Aorta (tissue), 5 donors: ENCODE measurements around the gene MRGPRF. TPM values are rescaled to one million over a fixed set of nuclear protein-coding genes. Genes with fewer than 3 reads are reported as not detected.

Experiments
- ATAC-seq: fragments of 200-7000 bp; cut with Tn5 transposase; one replicate; pipeline ENCODE4 v1.9.1; 2022; ENCODE audit warnings: moderate library complexity; ENCODE audit not compliant: low FRiP score
- DNase-seq, 2 donors: peaks; one replicate each; pipeline ENCODE4 v3.0.0-alpha.2; 2020
- H3K27ac ChIP-seq, 2 donors: one replicate each; pipeline ENCODE4 v1.5.1; 2013; ENCODE audit warnings: low read length in 2 of 2, mild to moderate bottlenecking in 2 of 2, moderate library complexity in 2 of 2, control low read depth in 1 of 2, inconsistent platforms in 1 of 2, low read depth in 1 of 2
- H3K27me3 ChIP-seq, 2 donors: one replicate each; pipeline ENCODE4 v1.6.1; 2013; ENCODE audit warnings: control low read depth in 1 of 2, low read length in 1 of 2, mild to moderate bottlenecking in 1 of 2, moderate library complexity in 1 of 2; ENCODE audit not compliant: insufficient read depth in 2 of 2, control insufficient read depth in 1 of 2
- H3K36me3 ChIP-seq, 2 donors: one replicate each; pipeline ENCODE4 v1.6.1; 2013; ENCODE audit warnings: control low read depth in 1 of 2, low read length in 1 of 2, mild to moderate bottlenecking in 1 of 2; ENCODE audit not compliant: insufficient read depth in 2 of 2, control insufficient read depth in 1 of 2
- H3K4me1 ChIP-seq, 2 donors: one replicate each; pipeline ENCODE4 v1.6.1; 2013; ENCODE audit warnings: low read length in 2 of 2, control low read depth in 1 of 2, mild to moderate bottlenecking in 1 of 2, moderate library complexity in 1 of 2; ENCODE audit not compliant: insufficient read depth in 2 of 2, control insufficient read depth in 1 of 2
- H3K4me3 ChIP-seq, 2 donors: one replicate each; pipeline ENCODE4 v1.5.1; 2013; ENCODE audit warnings: low read length in 2 of 2, control low read depth in 1 of 2, mild to moderate bottlenecking in 1 of 2
- H3K9me3 ChIP-seq: one replicate; pipeline ENCODE4 v1.6.1; 2013; ENCODE audit warnings: mild to moderate bottlenecking, low read length; ENCODE audit not compliant: control insufficient read depth
- whole genome bisulfite sequencing, 2 donors: extraction: QIAGEN DNeasy Blood & Tissue Kit; methylation state at CpG; one replicate each; pipeline ENCODE4 v1.1.7; 2013; 5-methylcytosine and 5-hydroxymethylcytosine counted together
- intact Hi-C, 2 donors: fragments of 100-400 bp; cut with DNase I; formaldehyde crosslinking; loops; one replicate each; pipeline versions ENCODE4 v1.14.2 to v1.15.0; 2022
- polyA plus RNA-seq, 2 donors: library from polyadenylated mRNA; stranded (reverse); fragments of 200-250 nt; gene quantifications; one replicate each; pipeline ENCODE4 v1.2.3, GENCODE V29; 2013
- total RNA-seq, 2 donors: library from RNA; stranded (reverse); fragmentation: NEBNext Ultra II Directional; extraction: Animal tissue kit (Norgen Biotek cat#: 25700); gene quantifications; one replicate each; pipeline ENCODE4 v1.2.1, GENCODE V29; 2021
- donor health status: healthy with polysubstance abuse.
- donor health status: Bipolar disorder and iron deficiency.
- donor health status: DM: no; HTN: no; CAD: no.
- donor health status: DM: no; HTN: no; CAD: no.
- donor health status: DM: yes; HTN: yes; CAD: no.

The MRGPRF gene
- total and polyA plus RNA-seq, 4 donors: 26.4 to 130 (median 91.8) TPM

GRCh38 chr11:68997124-68997994 lies 15.7 kb downstream of the MRGPRF start:
- Histone ChIP-seq H3K4me1 (peaks cover 0 to 5% of the 10 kb centered on the region in 2 donors), H3K36me3 (no peaks in the 10 kb centered on the region), H3K27ac (no peak overlapping the region), H3K27me3 (no peaks in the 10 kb centered on the region), H3K9me3 (no peaks in the 10 kb centered on the region), H3K4me3 (no peak overlapping the region)
- WGBS, 2 donors: 87 to 89% methylated on average over 19 of the region's 19 CpGs
- no peak for ATAC-seq
- intact Hi-C loops: loop anchor here in 1 of 2 donors (5.0 kb wide), 1 partner anchor 50 kb away; no protein-coding TSS in a partner anchor
- DNase-seq: peak; percentile 32 to 68

GRCh38 chr11:68996376-68997123 lies 16.5 kb downstream of the MRGPRF start:
- 95 to 97% methylated on average over 23 to 24 of the region's 24 CpGs for WGBS, 2 donors
- ATAC-seq: no peak
- H3K27ac ChIP-seq: no peak overlapping the region

DNA sequence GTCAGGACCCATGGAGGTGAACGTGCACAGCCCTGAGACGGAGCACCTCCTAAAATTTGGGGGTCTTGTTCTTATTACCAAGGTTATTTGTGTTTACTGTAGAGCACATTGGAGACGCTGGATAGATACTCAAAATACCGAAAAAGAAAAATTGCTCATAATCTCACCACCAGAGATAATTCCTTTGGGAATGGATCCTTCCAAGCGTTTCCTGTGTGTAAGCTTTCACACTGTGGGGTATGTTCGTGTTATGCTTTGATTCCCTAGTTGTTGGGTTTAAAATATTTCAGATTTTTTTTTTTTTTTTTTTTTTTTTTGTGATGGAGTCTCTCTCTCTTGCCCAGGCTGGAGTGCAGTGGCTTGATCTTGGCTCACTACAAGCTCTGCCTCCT lies 18.2 kb downstream of the MRGPRF start:
- H3K9me3 ChIP-seq: no peaks in the 10 kb centered on the region
- whole genome bisulfite sequencing, 2 donors: 73 to 76% methylated on average over 6 of the region's 6 CpGs
- no peaks in the 10 kb centered on the region for H3K4me1 ChIP-seq
- no peak overlapping the region for H3K27ac ChIP-seq
- intact Hi-C loops: loop anchor here in 1 of 2 donors (5.0 kb wide), 1 partner anchor 48 kb away; no protein-coding TSS in a partner anchor
- no peak overlapping the region for H3K4me3 ChIP-seq
- no peaks in the 10 kb centered on the region for H3K27me3 ChIP-seq
- DNase-seq (no peak), ATAC-seq (no peak)
- no peaks in the 10 kb centered on the region for H3K36me3 ChIP-seq

More at GRCh38 chr11:68996376-68997123, 16.5 kb downstream of the MRGPRF start:
- no peak overlapping the region for H3K4me3 ChIP-seq
- H3K4me1 ChIP-seq: peaks cover 0 to 4% of the 10 kb centered on the region in 2 donors
- no peaks in the 10 kb centered on the region for H3K27me3 ChIP-seq
- DNase-seq: peak; percentile 22 to 38
- no peaks in the 10 kb centered on the region for H3K36me3 ChIP-seq
- intact Hi-C loops: loop anchor here in 1 of 2 donors (5.0 kb wide), 1 partner anchor 49 kb away; no protein-coding TSS in a partner anchor
- no peaks in the 10 kb centered on the region for H3K9me3 ChIP-seq

- ATAC-seq (no peak), DNase-seq (peak; percentile 33 to 65)
- H3K4me1 ChIP-seq: no peaks in the 10 kb centered on the region
- no peaks in the 10 kb centered on the region for H3K27me3 ChIP-seq
- no peak overlapping the region for H3K4me3 ChIP-seq
- H3K27ac ChIP-seq: no peak overlapping the region
- no peaks in the 10 kb centered on the region for H3K9me3 ChIP-seq
- intact Hi-C loops: no loop called here
- WGBS, 2 donors: 81 to 85% methylated on average over 28 of the region's 28 CpGs
- H3K36me3 ChIP-seq: no peaks in the 10 kb centered on the region
These were observed 18.7 kb downstream of the MRGPRF start for GRCh38 chr11:68994161-68994893.

DNA sequence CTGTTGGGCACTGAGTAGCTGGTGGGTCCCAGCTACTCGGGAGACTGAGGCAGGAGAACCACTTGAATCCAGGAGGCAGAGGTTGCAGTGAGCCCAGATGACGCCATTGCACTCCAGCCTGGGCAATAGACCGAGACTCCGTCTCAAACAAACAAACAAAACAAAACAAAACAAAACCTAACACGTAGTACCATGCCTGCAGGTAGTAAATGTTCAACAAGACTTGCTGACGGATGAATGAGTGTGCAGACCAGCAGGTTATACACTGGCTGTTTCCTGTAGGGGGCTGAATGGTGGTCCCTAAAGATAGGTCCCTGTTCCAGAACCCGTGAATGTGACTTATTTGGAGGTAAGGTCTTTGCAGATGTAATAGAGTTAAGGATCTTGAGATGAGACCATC lies 19.5 kb downstream of the MRGPRF start:
- no peaks in the 10 kb centered on the region for H3K27me3 ChIP-seq
- ATAC-seq (no peak), DNase-seq (peak in 1 of 2 donors; percentile 5)
- no peaks in the 10 kb centered on the region for H3K9me3 ChIP-seq
- WGBS, 2 donors: 87% methylated on average over 7 of the region's 7 CpGs
- intact Hi-C loops: no loop called here
- H3K27ac ChIP-seq: no peak overlapping the region
- no peaks in the 10 kb centered on the region for H3K36me3 ChIP-seq
- H3K4me3 ChIP-seq: no peak overlapping the region
- H3K4me1 ChIP-seq: no peaks in the 10 kb centered on the region

- no peak overlapping the region for H3K27ac ChIP-seq
- no peaks in the 10 kb centered on the region for H3K9me3 ChIP-seq
- no peaks in the 10 kb centered on the region for H3K27me3 ChIP-seq
- ATAC-seq (no peak), DNase-seq (peak; percentile 35 to 48)
- H3K4me1 ChIP-seq: no peaks in the 10 kb centered on the region
- H3K4me3 ChIP-seq: no peak overlapping the region
- 75% methylated on average over 14 of the region's 14 CpGs for WGBS, 2 donors
- intact Hi-C loops: no loop called here
- no peaks in the 10 kb centered on the region for H3K36me3 ChIP-seq
These were observed 20.2 kb downstream of the MRGPRF start for GRCh38 chr11:68992743-68993255.

DNA sequence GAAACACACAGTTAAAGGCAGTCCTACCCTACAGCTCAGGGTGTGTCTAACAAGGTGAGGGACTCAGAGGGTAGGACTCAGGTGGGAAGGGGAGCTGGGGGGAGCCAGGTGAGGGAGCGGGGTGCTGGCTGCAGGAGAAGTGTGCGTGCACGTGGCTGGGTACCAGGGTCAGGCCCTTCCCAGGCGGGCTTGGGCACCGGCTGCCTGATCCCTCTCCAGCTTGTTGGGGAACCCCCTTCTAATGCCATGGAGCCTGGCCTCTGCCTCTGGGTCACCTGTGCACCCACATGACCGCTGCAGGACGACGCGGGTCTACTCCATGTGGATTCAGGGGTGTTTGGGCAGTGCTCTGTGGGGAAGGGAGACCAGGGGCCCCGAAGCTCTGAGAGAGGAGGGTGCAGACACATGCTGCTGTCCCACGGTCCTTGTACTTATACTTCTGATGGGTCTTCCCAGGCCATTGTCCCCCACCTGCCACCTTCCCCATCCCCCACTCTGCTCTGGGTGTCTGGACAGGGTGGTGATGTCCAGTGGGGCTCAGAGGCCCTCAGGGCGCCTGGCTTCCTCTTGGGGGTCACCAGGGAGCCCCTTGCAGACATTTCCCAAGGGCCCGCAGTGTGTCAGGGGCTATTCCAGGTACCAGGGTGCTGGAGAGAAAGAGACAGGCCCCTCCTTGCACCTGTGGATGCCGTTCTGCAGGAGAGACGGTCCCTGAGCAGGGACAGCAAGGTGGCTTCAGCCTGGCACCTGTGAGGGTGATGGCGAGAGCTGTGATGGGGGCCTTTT lies 21.9 kb downstream of the MRGPRF start:
- no peak overlapping the region for H3K27ac ChIP-seq
- H3K4me1 ChIP-seq: no peaks in the 10 kb centered on the region
- DNase-seq (peak; percentile 39 to 54), ATAC-seq (no peak)
- no peaks in the 10 kb centered on the region for H3K9me3 ChIP-seq
- 87 to 90% methylated on average over 15 to 16 of the region's 16 CpGs for WGBS, 2 donors
- intact Hi-C loops: no loop called here
- H3K36me3 ChIP-seq: no peaks in the 10 kb centered on the region
- no peaks in the 10 kb centered on the region for H3K27me3 ChIP-seq
- no peak overlapping the region for H3K4me3 ChIP-seq
